NOMO-1 (cell line): Measurements from ENCODE around the gene RASAL2.
"Not testable (repeated sequence)": the region's sequence is repeated elsewhere in the genome, so short reads cannot be mapped to it uniquely, and the experiment has no call there.

Experiments used
- DNase-seq, 2 experiments: peaks; one replicate each; lab custom pipeline; 2025; ENCODE audit not compliant: unreplicated experiment in 2 of 2; lab: John Stamatoyannopoulos, UW

Gene RASAL2

DNA sequence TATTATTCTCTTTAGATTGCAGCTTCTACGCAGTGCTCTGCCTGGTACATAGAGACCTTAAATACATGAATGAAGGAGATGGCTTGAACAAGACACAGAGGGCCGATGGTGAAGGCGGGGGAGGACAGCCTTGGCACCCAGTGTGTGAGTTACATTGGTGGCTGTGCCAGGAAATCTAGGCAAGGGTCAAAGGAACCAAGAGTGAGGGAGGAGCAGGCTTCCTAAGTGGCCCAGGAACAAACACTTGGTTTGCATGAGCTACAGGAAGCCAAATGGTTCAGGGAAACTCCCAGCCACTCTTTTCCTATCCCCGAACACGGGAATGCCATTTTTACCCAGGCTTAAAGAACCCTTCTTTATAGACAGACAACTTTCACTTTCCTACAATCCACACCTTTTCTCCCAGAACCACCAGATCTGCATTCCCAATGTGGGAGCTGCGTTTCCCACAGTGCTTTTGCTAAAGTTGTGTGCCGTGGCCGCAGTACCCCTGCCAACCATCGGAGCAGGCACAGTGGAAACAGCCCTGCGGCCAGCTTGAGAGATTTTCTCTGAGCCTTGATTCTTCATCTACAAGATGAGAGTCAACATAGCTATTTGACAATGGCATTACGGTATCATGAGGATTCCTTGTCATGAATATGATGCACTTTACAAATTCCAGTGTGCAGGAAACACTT, 406.3 kb downstream of the RASAL2 start:
- no peak for DNase-seq

DNA sequence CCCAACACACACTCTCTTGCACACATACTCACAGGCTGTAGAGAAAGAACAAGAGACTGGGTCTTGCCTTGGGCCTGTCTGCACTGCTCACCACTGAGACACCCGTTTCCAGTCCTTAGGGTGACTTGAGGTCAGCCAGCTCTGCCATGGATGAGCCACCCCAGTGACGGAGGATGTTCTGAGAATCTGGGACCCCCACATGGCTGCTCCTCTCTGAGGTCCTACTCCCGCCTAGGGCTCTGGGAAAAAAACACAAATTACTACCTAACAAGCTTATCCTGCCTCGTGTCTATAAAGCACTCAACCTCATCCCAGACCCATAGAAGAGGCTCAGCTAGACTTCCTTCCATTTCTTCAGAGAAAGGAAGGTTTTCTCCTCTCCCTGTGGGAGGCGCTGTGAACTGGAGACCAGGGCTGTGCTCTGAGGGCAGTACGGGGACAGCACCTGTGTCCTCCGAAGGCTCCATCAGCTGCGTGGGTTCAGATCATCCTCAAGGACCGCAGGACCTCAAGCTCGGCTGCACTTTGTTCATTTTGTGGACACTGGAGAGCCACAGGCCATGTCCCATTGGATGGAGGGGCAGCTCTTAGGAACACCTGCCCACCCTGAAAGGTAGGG, 407.1 kb downstream of the RASAL2 start:
- no peak for DNase-seq

DNA sequence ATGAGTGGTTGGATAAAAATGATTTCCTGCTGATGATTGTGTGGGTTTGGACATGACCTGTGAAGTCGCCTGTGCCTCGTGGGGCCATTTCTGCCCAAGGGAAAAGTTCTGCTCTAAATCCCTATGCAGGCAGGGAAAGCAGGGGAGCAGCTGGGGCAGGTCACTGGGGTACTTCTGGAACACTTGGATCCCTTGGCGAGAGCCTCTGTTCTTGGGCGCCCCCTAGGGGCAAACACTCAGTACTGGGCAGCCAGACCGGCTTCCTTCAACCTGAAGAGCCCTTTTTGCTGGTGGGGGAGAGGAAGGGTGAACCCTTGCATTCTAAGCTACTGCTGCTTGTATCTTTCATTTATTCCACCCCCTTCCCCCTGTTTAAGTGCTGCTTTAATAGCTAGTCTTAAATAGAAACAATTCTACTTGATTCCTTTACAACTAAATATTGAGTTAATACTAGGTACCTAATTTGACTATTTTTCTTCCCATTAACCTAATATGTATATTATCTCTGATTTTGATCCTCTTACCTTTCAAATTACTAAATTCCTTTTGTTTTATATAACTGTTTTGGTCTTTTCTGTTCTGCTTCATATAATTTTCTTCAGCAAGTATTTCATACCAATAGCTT, 407.9 kb downstream of the RASAL2 start:
- peak; percentile 49 to 59 for DNase-seq

DNA sequence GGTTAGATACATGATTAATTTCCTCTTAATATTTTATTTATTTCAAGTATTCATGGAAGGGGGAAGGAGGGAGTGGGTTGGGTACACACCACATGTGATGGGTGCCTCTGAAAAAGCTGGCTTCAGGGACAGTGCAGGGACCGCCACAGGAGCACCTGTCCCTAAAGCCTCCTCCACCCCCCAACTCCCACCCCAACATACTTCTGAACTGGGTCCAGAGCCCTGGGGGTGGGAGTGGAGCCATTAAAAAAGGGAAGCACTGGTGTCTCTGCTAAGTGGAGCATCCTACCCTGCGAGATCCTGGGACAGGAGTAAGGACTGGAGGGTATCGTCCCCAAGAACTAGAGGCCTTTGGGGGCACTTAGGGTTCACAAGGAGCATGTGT, 408.4 kb downstream of the RASAL2 start:
- no peak for DNase-seq

DNA sequence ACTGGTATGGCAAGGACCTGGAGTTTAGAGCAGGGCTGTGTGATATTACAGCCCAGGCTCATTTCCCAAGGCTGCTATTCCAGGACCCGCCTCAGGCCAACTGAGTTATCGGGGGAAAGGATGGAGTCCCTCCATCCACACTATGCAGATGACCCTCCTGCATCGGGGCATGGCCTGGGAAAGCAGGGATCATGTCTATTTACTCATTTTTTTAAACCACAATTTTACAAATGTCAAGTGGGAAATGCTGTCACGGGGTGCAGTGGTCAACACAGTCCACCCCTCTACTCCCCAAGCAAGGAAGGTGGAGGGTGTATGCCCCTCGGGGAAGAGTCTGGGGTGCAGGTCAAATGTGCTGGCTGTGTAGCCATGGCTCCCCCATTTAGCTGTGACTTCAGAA, 409.0 kb downstream of the RASAL2 start:
- DNase-seq = no peak

DNA sequence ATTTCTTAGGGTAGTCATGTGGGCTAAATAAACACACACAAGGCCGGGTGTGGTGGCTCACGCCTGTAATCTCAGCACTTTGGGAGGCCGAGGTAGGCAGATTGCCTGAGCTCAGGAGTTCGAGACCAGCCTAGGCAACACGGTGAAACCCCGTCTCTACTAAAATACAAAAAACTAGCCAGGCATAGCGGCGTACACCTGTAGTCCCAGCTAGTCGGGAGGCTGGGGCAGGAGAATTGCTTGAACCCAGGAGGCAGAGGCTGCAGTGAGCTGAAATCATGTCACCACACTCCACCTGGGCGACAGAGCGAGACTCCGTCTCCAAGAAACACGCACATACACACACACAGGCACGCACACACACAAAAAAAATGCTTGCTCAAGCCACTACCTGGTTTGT, 409.4 kb downstream of the RASAL2 start:
- DNase-seq = not testable (repeated sequence)

DNA sequence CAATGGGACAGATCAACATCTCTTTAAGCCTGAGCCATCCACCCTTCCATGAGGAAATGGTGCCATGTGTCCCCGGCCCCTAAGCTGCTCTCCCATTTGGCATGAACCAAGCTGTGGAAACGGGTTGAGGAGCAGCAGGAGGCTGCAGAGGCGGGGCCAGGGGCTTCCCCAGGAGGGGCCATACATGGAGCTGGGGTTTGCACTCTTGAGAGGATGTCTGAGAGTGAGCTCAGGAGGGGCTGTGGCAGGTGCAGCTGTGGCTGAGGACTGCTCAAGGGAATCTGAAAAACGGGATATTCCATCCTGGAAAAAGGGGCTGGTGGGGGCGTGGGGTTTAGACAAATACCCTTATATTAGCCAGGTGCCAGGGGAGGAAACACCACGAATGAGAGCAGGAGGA, 409.9 kb downstream of the RASAL2 start:
- no peak for DNase-seq

DNA sequence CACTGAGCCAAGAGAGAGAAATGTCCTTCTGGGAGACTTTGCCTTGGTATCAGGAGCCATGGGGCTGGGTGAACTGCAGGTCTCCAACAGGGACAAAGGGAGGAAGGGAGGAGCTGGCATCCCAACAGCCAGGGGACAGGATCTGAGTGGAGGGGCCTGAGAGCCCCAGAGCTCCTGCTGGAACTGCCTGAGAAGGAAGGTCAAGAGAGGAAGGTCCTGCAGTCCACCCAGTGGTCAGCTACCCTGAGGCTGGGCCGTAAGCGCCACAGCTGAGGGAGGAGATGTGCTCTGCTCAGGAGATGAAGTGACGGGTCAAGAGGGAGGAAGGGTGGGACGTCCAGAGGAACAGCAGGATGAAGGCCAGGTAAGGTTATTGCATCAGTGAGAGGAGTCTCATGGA, 410.4 kb downstream of the RASAL2 start:
- no peak for DNase-seq

DNA sequence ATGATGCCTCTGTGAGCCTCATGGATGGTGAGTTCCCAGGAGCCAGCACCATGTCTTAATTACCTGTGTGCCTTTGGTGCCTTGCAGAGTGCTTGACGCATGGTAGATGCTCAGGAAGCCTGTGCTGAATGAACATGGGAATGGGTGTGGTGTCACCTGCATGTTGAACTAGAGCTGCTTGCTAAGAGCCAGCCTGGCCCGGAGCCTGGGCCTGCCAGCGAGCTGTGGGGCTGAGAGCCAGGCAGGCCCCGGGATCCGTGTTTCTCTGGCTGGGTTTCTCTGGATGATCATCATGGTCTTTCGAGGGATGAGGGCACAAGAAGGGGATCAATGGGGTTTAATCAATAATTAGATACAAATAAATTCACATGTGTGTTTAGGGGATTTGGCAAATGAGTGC, 412.3 kb downstream of the RASAL2 start:
- no peak for DNase-seq

DNA sequence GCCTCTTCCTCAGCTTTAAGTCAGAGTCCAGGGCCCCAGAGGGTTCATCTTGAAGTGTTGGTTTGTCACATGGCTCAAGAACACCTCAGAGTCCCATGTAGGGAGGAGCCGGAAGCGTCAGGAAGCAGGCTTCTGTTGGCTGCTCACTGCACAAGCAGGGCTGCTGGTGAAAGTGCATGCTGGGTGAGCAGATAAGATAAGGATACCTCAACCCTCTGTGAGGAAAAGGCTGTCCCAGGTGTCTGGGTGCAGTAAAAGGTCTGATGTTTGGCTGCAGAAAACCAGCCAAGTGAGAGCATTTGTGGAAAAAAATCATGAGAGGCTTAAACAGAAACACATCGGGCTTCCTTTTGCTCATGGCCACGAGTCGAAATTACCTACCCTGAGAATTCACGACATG, 412.8 kb downstream of the RASAL2 start:
- no peak for DNase-seq

DNA sequence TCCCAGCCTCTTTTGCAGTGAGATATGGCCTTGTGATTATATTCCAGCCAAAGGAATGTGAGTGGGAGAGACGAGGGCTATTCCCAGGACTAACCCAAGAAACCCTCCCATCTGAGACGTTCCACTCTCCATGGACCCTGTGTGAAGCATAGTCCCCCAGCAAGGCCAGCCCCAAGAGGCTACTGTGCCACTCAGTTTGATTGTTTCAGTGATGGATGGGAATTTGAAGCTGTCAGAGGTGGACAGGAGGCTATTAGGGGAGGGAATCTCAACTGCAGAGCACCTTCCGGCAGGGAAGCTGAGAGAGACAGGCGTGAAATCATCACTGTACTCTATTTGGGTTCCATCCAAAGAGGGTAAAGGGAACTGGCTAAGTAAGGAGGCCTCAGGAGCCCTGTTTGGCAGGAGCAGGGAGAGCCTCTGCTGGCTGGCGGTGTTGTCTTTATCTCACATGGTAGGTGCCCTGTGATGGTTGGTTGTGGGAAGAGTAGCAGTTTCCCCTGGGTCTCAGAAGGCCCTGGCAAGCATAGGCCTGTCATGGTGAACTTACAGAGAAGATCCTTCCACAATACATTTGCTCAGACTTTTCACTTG, 415.6 kb downstream of the RASAL2 start:
- DNase-seq = no peak

DNA sequence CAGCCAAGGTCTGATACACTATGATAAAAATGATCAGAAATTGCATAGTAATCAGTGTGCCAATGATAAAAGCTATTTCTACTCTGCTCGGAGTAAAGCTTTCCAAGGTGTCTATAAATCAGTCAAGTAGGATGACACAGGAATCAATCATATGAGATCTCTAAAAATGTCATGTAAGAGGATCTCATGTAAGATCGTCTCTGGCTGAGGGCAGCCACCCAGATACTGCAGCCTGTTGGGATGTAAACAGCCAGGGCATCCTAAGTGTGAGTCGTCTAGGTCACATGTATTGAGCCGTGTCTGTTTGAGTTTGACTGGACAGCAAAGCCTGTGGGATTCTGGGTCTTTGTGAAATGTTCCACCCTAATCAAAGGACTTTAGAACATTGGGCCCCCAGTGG, 416.3 kb downstream of the RASAL2 start:
- DNase-seq = no peak

DNA sequence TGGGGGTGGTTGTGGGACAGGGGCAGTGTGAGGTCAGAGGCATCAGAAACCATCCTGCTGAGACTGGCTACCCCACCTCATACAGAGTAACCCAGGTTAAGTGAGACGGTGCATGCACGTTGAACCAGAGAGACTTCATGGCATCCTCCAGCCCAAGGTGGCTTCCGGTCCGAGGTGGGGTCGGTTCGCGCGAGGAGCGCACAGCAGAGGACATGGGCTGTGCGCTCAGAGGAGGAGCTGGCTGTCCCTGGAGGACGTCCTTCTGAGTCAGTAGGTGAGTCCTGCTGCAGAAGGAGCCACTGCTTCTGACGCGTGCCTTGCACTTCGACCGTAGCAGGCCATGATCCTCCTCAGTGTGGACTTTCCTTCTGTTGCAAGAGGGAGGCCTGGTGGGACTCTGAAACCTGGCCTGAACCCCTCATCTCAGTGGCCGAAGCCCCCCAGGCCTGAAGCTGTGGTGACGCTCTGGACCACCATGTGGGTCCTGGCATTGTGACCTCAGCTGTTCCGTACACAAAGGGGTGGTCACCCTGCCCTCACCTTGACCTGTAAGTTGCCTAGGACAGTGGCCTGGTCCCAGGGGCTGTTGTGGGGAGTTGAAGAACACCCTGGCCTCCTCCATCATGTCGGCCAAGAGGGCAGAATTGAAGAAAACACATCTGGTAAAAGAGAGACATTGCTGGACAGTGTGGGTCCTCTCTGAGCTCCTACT, 418.8 kb downstream of the RASAL2 start, which contains the start of gene TEX35:
TSS of gene TEX35 (plus strand) at position 544 of the 712 bp plus-strand sequence. CDS start at position 624, 80 bp downstream.
- no peak for DNase-seq

DNA sequence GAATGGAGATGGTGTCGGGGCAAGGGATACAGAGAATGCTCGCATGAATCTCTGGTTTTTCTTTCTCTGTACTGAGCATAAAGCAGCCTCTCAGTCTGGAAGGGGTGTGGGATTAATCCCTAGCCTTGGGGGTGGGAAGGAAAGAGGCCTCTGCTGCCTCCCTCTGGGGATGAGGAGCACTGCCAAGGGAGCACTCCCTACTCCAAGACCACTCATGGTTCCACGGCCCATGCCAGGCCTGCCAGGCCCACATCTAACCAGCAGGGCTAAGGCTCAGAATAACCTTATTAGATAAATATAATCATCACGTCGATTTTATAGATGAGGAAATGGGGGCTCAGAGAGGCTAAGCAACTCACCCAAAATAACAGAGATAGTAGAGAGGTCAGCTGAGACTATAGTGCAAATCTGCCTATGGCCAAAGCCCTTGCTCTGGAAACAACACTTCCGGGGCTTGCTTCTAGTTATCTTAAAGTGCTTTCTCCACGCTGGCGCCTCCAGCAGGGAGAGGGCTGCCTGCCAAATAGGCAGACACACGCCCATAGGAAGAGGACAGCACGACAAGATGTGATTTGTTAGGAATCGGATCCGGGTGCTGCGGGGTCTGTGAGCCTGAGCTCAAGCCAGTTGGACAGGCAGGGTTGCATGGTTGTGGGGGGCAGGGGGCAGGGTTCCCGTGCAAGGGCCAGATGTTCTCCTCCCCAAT, 419.5 kb downstream of the RASAL2 start:
- DNase-seq = no peak

DNA sequence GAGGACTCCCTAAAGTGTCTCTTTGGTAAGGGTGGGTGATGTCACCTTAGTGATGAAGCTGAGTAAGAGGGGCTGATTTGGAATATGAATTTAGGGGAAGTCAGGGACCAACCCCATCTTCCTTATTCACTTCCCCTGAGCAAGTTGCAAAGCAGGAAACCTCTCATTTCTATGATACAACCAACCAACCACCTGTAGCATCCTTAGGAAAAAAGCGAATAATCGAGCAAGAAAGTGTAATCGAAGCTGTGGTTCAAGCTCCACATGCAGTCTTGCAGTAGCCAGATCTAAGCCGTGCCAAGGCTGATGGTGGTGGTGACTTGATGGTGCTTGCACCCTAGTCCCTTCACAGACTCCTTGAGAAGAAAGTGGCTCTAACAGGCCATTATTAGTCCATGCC, 422.2 kb downstream of the RASAL2 start:
- DNase-seq = no peak

DNA sequence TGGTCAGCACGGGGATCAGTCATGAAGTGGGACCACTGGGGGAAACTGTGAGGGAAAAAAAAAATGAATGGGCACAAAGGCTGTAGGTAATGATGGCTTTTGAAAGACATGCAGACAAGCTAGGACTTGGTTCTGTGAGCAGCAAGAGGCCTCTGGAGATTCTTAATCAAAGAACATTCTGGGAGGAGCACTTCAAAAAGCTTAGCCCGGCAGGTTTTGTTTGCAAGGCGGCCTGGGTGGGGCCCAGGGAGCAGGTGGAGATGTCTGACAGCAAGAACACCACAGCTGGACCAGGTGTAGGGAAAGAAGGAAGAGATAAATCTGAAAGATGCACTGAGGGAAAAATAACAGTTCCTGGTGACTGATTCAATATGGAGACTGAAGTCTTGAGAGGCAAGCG, 425.0 kb downstream of the RASAL2 start:
- no peak for DNase-seq

DNA sequence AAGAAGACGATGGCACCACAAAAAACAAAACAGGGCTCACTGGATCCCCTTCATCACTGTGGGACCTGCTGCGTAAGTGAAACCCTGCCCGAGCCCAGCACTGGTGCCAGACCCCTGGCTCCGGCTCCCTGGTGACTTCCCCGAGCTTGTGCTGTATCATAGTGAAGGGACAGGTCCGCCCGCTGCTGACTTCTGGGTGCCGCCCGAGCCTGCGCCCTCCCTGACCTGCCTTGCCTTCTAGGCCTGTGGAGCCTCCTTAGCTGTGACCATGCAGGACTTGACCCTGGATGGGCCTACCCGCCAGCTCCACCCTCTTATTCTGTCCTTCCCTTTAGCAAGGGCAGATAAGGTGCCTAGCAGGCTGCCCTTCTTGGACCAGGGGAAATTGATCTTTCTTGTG, 426.9 kb downstream of the RASAL2 start:
- no peak for DNase-seq

DNA sequence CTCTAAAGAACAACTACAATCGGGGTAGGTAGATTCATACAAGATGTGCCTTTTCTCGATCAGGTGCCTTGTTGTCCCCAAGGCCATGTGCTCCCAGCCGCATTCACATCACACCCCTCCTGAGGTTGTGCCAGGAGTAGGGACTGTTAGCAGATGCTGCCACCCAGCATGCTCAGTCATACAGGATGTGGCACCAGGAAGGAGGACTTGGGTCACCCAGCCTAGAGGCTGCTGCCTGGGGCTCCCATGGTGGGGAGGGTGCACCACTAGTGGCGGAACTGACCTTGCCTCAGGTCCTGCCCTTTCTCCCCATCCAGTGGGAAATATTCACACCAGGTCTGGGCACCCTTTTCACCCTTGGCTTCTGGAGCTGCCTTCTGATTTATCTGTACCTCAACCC, 427.3 kb downstream of the RASAL2 start:
- no peak for DNase-seq

DNA sequence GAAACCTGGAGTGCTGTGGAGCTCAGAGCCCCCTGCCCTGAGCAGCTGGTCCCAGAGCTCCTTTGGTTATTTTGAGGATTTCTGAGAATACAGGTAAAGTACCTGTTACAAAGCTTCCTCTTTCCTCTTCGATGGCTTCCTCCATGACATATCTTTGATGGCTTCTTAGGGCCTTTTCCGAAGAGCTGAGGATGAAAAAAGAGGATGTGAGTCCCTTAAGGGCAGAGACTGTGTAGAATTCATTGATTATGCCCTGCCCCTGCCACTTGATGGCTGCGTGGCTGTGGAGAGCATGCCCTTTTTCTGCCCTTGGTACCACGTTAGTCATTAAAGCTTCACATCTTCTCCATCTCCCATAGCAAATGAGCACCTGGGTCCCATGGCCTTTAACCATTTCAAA, 433.2 kb downstream of the RASAL2 start:
- no peak for DNase-seq

DNA sequence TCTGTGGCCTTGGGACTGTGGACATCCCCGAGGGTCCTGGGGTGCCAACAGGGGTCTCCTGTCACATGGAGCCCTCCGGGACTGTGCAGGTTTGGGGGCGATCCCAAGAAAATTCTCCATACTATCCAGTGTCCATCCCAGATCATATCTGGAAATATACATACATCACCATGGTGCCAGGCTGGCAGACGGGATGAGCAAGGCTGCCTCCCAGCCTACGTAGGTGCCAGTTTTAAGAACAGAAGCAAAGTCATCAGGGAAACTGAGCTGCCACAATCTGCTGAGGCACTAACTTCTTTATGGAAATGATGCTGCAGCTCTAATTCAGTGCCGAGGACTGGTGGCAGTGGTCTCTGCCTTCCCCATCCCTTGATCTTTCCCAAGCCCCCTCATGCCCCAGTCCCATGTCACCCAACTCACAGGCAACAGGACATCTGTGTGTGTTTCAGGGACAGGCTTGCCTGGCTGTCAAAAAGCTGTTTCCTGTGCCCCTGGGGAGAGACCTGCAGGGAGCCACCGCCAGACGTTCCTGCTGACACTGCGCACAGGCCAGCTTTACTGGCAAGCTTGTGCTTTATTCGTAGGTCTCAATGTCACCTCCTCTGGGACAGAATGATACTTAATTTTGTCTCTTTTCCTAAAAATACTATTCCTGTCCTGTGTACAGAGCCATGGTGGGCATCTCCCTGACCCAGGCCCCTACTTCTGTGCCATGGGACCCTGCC, 434.5 kb downstream of the RASAL2 start:
- DNase-seq = no peak
